NT2/D1 (cell line): ENCODE measurements around the gene ZNF275.
"Not testable (repeated sequence)": the region's sequence is repeated elsewhere in the genome, so short reads cannot be mapped to it uniquely, and the experiment has no call there.

ENCODE experiments used
- DNase-seq: peaks from one replicate; pipeline ENCODE4 v3.0.0-alpha.2; 2011; ENCODE audit warnings: low read depth, low spot score
- H3K27me3 ChIP-seq: 2 replicates; pipeline ENCODE4 v1.6.0; 2011; ENCODE audit warnings: mild to moderate bottlenecking; ENCODE audit not compliant: insufficient read length, insufficient read depth
- H3K36me3 ChIP-seq: 2 replicates; pipeline ENCODE4 v1.6.1; 2011; ENCODE audit warnings: mild to moderate bottlenecking, low read length, mixed read lengths; ENCODE audit not compliant: insufficient read depth, insufficient read length
- H3K4me1 ChIP-seq: 2 replicates; pipeline ENCODE4 v1.5.1; 2011; ENCODE audit not compliant: insufficient read depth, insufficient read length
- H3K4me3 ChIP-seq: 2 replicates; pipeline ENCODE4 v1.5.1; 2011; ENCODE audit warnings: low read depth; ENCODE audit not compliant: insufficient read length
- H3K9ac ChIP-seq: 2 replicates; pipeline ENCODE4 v1.6.0; 2011; ENCODE audit warnings: low read depth; ENCODE audit not compliant: insufficient read length
- H3K9me3 ChIP-seq: 2 replicates; pipeline ENCODE4 v1.5.1; 2011; ENCODE audit warnings: mild to moderate bottlenecking, low read length; ENCODE audit not compliant: insufficient read depth
- SUZ12 ChIP-seq: IDR thresholded peaks from 2 replicates; pipeline ENCODE4 v1.6.1; 2011; ENCODE audit not compliant: insufficient read length, insufficient read depth; ENCODE audit errors: extremely low read depth
- YY1 ChIP-seq: IDR thresholded peaks from 2 replicates; pipeline ENCODE4 v1.6.1; 2011; ENCODE audit not compliant: insufficient read length, insufficient read depth
- ZNF274 ChIP-seq: IDR thresholded peaks from 2 replicates; pipeline ENCODE4 v1.6.1; 2011; ENCODE audit warnings: mild to moderate bottlenecking, low read depth, low read length

Gene ZNF275

GRCh38 chrX:153312041-153312440 is 21.9 kb upstream of the ZNF275 start:
- Histone ChIP-seq H3K9ac (no peak overlapping the region), H3K9me3 (no peaks in the 10 kb centered on the region), H3K36me3 (no peaks in the 10 kb centered on the region), H3K4me1 (no peaks in the 10 kb centered on the region), H3K27me3 (no peaks in the 10 kb centered on the region), H3K4me3 (no peak overlapping the region)
- DNase-seq = no peak
- TF ChIP-seq SUZ12 (no peak), YY1 (no peak), ZNF274 (no peak)

- TF ChIP-seq SUZ12 = no peak
- TF ChIP-seq YY1 = no peak
- TF ChIP-seq ZNF274 = no peak
- Histone ChIP-seq H3K4me1 (no peaks in the 10 kb centered on the region), H3K9me3 (no peaks in the 10 kb centered on the region), H3K36me3 (no peaks in the 10 kb centered on the region), H3K9ac (no peak overlapping the region), H3K27me3 (no peaks in the 10 kb centered on the region), H3K4me3 (no peak overlapping the region)
- DNase-seq = no peak
These were observed 21.1 kb upstream of the ZNF275 start for GRCh38 chrX:153312842-153313241.

GRCh38 chrX:153317306-153317705 is 16.6 kb upstream of the ZNF275 start:
- no peak for DNase-seq
- TF ChIP-seq ZNF274 (no peak), SUZ12 (no peak), YY1 (no peak)
- no peaks in the 10 kb centered on the region for H3K4me1 ChIP-seq
- H3K9me3 ChIP-seq = no peaks in the 10 kb centered on the region
- H3K4me3 ChIP-seq = no peak overlapping the region
- H3K9ac ChIP-seq = no peak overlapping the region
- H3K36me3 ChIP-seq = no peaks in the 10 kb centered on the region
- H3K27me3 ChIP-seq = no peaks in the 10 kb centered on the region

- Histone ChIP-seq H3K4me3 (no peak overlapping the region), H3K27me3 (no peaks in the 10 kb centered on the region), H3K9me3 (no peaks in the 10 kb centered on the region), H3K36me3 (no peaks in the 10 kb centered on the region), H3K9ac (no peak overlapping the region), H3K4me1 (no peaks in the 10 kb centered on the region)
- DNase-seq = no peak
- no peak for TF ChIP-seq SUZ12
- TF ChIP-seq YY1 = no peak
- no peak for TF ChIP-seq ZNF274
These were observed 15.8 kb upstream of the ZNF275 start for GRCh38 chrX:153317996-153318722.

- no peak for DNase-seq
- H3K9me3 ChIP-seq = no peaks in the 10 kb centered on the region
- H3K27me3 ChIP-seq = no peaks in the 10 kb centered on the region
- TF ChIP-seq YY1 = no peak
- no peak for TF ChIP-seq SUZ12
- TF ChIP-seq ZNF274 = no peak
- no peaks in the 10 kb centered on the region for H3K36me3 ChIP-seq
- H3K4me3 ChIP-seq = no peak overlapping the region
- no peaks in the 10 kb centered on the region for H3K4me1 ChIP-seq
- H3K9ac ChIP-seq = no peak overlapping the region
These were observed 15.1 kb upstream of the ZNF275 start for GRCh38 chrX:153318811-153319210.

GRCh38 chrX:153319295-153320046 is 14.5 kb upstream of the ZNF275 start:
- DNase-seq = no peak
- TF ChIP-seq SUZ12 (no peak), ZNF274 (no peak), YY1 (no peak)
- H3K9me3 ChIP-seq = no peaks in the 10 kb centered on the region
- H3K9ac ChIP-seq = no peak overlapping the region
- H3K4me3 ChIP-seq = no peak overlapping the region
- no peaks in the 10 kb centered on the region for H3K36me3 ChIP-seq
- no peaks in the 10 kb centered on the region for H3K4me1 ChIP-seq
- H3K27me3 ChIP-seq = no peaks in the 10 kb centered on the region

- DNase-seq, H3K4me3 ChIP-seq, H3K36me3 ChIP-seq, H3K27me3 ChIP-seq, H3K9me3 ChIP-seq, H3K4me1 ChIP-seq, H3K9ac ChIP-seq: not testable (repeated sequence)
These were observed 13.9 kb upstream of the ZNF275 start for GRCh38 chrX:153320047-153320443.
